Measurements from ENCODE around the gene RIC1.
"Not testable (repeated sequence)": the region's sequence is repeated elsewhere in the genome, so short reads cannot be mapped to it uniquely, and the experiment has no call there.

Gene RIC1

DNA sequence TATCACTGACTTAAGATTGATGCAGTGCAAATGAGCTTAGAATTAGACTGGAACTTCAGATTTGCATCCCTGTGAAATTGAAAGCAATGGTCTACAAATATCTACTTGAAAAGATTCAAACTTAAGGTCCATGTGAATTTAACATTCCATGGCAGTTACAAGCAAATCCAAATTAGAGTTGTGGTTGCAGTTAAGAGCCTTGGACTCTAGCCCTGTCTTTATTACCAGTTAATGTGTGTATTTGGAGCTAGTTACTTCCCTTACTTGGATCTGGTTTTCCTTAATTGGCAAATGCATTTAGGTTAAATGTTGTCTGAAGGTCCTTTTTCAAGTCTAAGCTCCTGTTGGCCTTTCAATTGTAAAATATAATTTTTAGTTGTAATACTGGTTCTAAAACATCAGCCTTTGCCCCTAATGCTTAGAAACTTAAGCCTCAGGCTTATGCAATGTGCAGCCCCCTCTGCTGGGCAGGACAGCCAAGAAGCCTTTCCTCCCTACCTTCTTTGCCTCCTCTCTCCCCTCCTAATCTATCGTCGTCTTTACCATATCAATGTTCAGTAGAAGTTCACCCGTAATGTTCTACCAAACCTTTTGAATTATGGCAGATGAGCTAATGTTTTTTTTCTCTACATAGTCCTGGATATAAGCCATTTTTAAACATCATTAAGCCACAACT lies 144.6 kb downstream of the RIC1 start (continued):
- TF ChIP-seq, protein P1, sequence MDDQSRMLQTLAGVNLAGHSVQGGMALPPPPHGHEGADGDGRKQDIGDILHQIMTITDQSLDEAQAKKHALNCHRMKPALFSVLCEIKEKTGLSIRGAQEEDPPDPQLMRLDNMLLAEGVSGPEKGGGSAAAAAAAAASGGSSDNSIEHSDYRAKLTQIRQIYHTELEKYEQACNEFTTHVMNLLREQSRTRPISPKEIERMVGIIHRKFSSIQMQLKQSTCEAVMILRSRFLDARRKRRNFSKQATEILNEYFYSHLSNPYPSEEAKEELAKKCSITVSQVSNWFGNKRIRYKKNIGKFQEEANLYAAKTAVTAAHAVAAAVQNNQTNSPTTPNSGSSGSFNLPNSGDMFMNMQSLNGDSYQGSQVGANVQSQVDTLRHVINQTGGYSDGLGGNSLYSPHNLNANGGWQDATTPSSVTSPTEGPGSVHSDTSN (CRISPR knock-in tag; IDR thresholded peaks at IDR 0.05) = no peak
- no peak for TF ChIP-seq ZNF2 (tag by site-specific recombination; IDR thresholded peaks at IDR 0.05)

GRCh38 chr9:5778805-5779204 lies 149.9 kb downstream of the RIC1 start:
- POLR2A ChIA-PET = no interaction called here

GRCh38 chr9:5779705-5780218 lies 150.9 kb downstream of the RIC1 start:
- H3K27ac ChIP-seq (ENCODE audit: extremely low read depth, low read depth, low read length); H3K9me3 ChIP-seq (ENCODE audit: control insufficient read depth, insufficient read depth, low read depth, low read length); POLR2A ChIA-PET; CTCF ChIA-PET; H3K4me1 ChIP-seq (ENCODE audit: control insufficient read depth, insufficient read depth, low read length); H3K4me3 ChIP-seq (ENCODE audit: low read depth, low read length): not testable (repeated sequence)
- peaks cover 6 to 44% of the 10 kb centered on the region in 2 experiments for H3K36me3 ChIP-seq (ENCODE audit: control insufficient read depth in 2 of 2, insufficient read depth in 1 of 2, low read length in 2 of 2)

More at GRCh38 chr9:5778805-5779204, 149.9 kb downstream of the RIC1 start:
- no peak overlapping the region for H3K4me3 ChIP-seq (ENCODE audit: low read depth, low read length)
- H3K9me3 ChIP-seq (ENCODE audit: control insufficient read depth, insufficient read depth, low read depth, low read length) = no peaks in the 10 kb centered on the region
- peaks cover 6 to 53% of the 10 kb centered on the region in 2 experiments for H3K36me3 ChIP-seq (ENCODE audit: control insufficient read depth in 2 of 2, insufficient read depth in 1 of 2, low read length in 2 of 2)
- no peak overlapping the region for H3K27ac ChIP-seq (ENCODE audit: extremely low read depth, low read depth, low read length)
- H3K4me1 ChIP-seq (ENCODE audit: control insufficient read depth, insufficient read depth, low read length) = no peaks in the 10 kb centered on the region
- CTCF ChIA-PET = interaction anchor here (0.6 to 0.7 kb wide), 2 partner anchors 17 to 107 kb away, joined by 3 to 5 read pairs; no protein-coding TSS in a partner anchor
- no peak for TF ChIP-seq HOXA7 (CRISPR knock-in tag; IDR thresholded peaks at IDR 0.05; ENCODE audit: borderline replicate concordance)
- TF ChIP-seq MZF1 (tag by site-specific recombination; IDR thresholded peaks at IDR 0.05; ENCODE audit: borderline replicate concordance) = no peak
- no peak for TF ChIP-seq BCL11B (tag by site-specific recombination; IDR thresholded peaks at IDR 0.05; ENCODE audit: low read depth)

DNA sequence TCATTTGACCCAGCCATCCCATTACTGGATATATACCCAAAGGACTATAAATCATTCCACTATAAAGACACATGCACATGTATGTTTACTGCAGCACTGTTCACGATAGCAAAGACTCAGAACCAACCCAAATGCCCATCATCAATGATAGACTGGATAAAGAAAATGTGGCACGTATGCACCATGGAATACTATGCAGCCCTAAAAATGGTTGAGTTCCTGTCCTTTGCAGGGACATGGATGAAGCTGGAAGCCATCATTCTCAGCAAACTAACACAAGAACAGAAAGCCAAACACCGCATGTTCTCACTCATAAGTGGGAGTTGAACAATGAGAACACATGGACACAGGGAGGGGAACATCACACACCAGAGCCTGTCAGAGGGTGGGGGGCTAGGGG lies 154.5 kb downstream of the RIC1 start:
- H3K4me1 ChIP-seq (ENCODE audit: control insufficient read depth, insufficient read depth, low read length); H3K9me3 ChIP-seq (ENCODE audit: control insufficient read depth, insufficient read depth, low read depth, low read length); POLR2A ChIA-PET; H3K27ac ChIP-seq (ENCODE audit: extremely low read depth, low read depth, low read length); H3K4me3 ChIP-seq (ENCODE audit: low read depth, low read length): not testable (repeated sequence)
- CTCF ChIA-PET = interaction anchor here (0.6 kb wide), 1 partner anchor 814 kb away, joined by 3 read pairs; no protein-coding TSS in a partner anchor
- peaks cover 3 to 37% of the 10 kb centered on the region in 2 experiments for H3K36me3 ChIP-seq (ENCODE audit: control insufficient read depth in 2 of 2, insufficient read depth in 1 of 2, low read length in 2 of 2)
- peak; percentile 71 for TF ChIP-seq ZNF146 (tag by site-specific recombination; IDR thresholded peaks at IDR 0.05)

GRCh38 chr9:5783982-5784381 lies 155.1 kb downstream of the RIC1 start:
- ChIA-PET CTCF (no interaction called here), POLR2A (no interaction called here)
- TF ChIP-seq ZNF19 (tag by site-specific recombination; IDR thresholded peaks at IDR 0.05; ENCODE audit: low read depth) (no peak), ZNF571 (tag by site-specific recombination; IDR thresholded peaks at IDR 0.05) (no peak), KLF1 (tag by site-specific recombination; IDR thresholded peaks at IDR 0.05) (no peak), ZNF510 (tag by site-specific recombination; IDR thresholded peaks at IDR 0.05; ENCODE audit: insufficient replicate concordance) (no peak), ZNF211 (tag by site-specific recombination; IDR thresholded peaks at IDR 0.05; ENCODE audit: low read depth) (no peak), ZNF121 (tag by site-specific recombination; IDR thresholded peaks at IDR 0.05) (no peak), ZNF670 (tag by site-specific recombination; IDR thresholded peaks at IDR 0.05; ENCODE audit: low read depth) (no peak), ZXDB (tag by site-specific recombination; IDR thresholded peaks at IDR 0.05) (no peak), ZNF146 (tag by site-specific recombination; IDR thresholded peaks at IDR 0.05) (no peak), ZNF23 (tag by site-specific recombination; IDR thresholded peaks at IDR 0.05; ENCODE audit: borderline replicate concordance) (no peak)
- H3K27ac ChIP-seq (ENCODE audit: extremely low read depth, low read depth, low read length) = no peak overlapping the region
- H3K9me3 ChIP-seq (ENCODE audit: control insufficient read depth, insufficient read depth, low read depth, low read length) = no peaks in the 10 kb centered on the region
- peaks cover 0 to 32% of the 10 kb centered on the region in 2 experiments; a peak in 2 of 3 replicates for H3K36me3 ChIP-seq (ENCODE audit: control insufficient read depth in 2 of 2, insufficient read depth in 1 of 2, low read length in 2 of 2)
- no peaks in the 10 kb centered on the region for H3K4me1 ChIP-seq (ENCODE audit: control insufficient read depth, insufficient read depth, low read length)
- no peak overlapping the region for H3K4me3 ChIP-seq (ENCODE audit: low read depth, low read length)
